GM18526 (cell line): ENCODE data around the gene TMUB1.

ENCODE experiments used
- POLR2A ChIP-seq: IDR thresholded peaks from 3 replicates; pipeline ENCODE4 v1.6.1; 2011; ENCODE audit not compliant: insufficient read length; ENCODE audit errors: extremely low read depth

TMUB1 gene

DNA sequence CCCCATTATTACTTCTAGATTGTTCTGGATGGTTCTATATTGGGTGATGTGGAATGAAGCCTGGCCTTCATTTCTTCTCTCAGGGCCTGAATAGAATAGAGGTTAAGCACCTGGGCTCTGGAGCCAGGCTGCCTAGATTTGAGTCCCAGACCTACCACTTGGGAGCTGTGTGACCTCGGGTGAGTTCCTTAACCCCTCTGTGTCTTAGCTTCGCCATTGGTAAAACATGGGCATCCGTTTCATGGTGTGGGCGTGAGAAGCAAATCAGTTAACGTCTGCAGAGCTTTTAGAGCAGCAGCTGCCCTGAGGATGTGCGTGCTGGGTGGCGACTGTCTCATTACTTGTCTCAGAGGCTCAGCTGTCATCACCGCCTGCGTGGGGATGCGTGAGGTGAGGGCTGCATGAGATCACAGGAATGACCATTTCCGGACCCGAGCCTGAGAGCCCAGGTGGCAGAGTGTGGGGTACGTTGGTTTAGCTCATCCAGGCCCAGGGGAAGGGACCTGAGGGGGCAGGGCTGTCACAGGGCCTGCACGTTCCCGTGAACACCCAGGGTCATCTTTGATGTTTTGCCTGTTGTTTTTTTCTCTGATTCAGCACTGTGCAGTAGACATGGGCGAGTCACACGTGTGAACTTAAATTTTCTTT is 12.7 kb upstream of the TMUB1 start:
- no peak for TF ChIP-seq POLR2A

- no peak for TF ChIP-seq POLR2A
Observed at GRCh38 chr7:151095123-151095797, 12.0 kb upstream of the TMUB1 start.

DNA sequence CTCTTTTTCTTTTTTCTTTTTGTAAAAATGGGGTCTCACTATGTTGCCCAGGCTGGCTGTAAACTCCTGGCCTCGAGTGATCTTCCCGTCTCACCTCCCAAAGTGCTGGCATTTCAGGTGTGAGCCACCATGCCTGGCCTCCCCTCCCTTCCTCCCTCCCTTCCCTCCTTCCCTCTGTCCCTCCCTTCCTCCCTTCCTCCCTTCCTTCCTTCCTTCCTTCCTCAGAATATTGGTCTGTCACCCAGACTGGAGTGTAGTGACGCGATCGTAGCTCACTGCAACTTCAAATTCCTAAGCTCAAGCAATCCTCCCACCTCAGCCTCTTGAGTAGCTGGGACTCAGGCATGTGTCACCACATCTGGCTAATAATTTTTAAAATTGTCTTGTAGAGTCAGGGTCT is 11.4 kb upstream of the TMUB1 start:
- TF ChIP-seq POLR2A = no peak

DNA sequence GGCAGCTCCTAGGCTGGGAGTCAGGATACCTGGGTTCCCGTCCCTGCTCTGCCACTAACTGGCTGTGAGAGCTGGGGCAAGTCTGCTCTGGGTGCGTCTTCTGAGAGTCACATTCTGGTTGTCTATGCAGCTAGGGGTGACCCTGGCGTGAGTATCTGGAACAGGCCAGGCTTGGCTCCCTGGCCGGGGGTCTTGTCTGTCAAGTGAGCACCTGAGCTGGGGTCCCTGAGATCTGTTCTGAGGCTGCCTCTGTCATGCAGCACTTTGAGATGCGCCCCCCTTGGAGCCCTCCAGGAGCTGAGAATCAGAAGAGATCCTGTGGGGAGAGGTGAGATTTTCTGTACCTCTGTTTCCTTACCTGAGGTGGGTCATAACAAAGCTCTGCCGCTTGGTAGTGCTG is 10.5 kb upstream of the TMUB1 start:
- TF ChIP-seq POLR2A = no peak

DNA sequence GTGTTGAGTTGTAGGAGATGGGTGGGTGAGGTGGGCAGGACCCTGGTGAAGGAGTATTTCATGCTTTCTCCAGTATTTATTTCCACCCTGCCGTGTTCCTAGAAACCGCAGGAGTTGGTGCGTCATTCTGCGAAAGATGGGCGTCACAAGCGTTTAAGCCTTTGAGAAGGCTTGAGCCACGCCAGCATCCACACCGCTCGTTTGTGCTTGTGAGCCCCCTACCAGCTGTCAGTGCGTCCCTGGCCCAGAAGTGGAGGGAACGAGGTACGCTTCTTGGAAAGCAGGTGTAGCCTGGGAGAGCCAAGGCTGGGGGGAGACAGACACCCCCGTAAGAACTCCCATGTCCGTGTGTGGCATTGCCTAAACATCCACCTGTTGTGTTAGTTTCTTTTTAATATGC is 8.7 kb upstream of the TMUB1 start:
- TF ChIP-seq POLR2A = no peak

DNA sequence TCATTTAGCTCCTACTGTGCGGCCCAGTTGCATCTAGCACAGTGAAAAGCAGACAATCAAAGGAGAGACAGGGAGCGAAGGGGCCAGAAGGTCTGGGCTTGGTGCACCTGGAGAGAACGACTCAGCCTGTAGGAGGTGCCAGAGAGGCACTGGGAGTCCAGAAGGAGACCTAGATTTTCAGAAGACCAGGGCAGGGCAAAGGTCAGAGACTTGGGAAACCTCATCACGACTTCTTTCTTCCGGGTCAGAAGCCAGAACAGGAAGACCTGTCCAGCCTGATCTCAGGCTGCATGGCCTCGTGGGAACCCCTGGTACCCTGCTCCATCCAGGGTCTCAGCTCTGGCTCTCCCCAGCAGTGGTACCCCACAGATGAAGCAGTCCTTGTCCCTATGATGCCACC is 8.1 kb upstream of the TMUB1 start:
- TF ChIP-seq POLR2A = no peak

DNA sequence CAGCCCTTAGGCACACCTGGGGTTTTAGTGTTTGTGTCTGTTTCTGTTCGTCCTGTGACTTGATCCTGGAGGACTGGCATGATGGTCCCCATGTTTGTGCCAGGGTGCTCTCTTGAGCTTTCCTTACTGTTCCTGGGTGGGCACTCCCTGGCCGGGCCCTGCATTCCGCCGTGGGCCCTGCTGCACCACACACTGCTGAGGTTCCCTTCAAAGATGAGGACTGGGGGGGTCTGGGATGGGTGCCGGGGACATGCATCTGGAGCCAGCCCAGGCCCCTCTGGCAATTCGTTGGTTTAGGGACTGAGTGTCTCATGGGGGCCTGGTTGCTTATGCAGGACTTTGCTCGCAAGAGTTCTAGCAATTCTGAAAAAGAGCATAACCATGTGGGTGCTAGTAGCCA is 7.7 kb upstream of the TMUB1 start:
- TF ChIP-seq POLR2A = no peak

GRCh38 chr7:151089893-151090730 is 6.8 kb upstream of the TMUB1 start:
- no peak for TF ChIP-seq POLR2A

DNA sequence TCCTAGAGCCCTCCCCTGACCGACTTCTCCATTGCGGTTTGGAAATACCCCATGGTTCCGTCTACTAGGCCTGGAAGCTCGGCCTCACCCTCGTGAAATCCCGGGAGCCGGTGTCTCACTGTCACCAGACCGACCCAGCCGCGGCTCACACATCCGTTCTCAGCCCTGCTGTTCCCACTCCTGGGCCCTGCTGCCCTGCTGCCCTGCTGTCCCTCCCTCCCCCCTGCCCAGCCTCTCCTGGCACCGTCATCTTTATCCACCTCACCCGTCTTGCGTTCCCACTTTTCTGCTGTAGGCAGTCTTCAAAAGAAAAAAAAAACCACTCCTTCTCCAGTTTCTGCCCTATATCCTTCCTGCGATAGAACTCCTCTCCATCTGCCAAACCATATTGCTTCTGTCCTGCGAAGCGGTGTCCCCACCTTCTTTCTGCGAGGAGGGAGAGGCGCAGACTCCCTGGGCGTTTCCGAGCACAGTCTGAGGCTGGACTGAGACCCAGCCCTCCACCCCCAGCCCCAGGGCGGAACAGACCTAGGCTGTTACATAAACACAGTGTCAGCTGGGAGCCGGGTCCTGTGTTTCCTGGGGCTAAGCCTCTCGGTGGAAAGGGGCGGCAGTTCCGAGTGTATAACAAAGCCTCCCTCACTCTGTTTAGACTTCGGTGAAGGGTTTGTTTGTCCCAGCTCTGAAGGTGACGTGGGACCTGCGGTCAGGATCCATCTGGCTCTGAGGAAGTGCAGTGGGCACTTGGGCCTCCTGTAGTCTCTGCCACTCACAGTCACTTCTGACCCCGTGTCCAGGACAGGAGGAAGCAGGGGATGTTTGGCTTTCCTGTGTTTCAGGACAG is 5.8 kb upstream of the TMUB1 start:
- no peak for TF ChIP-seq POLR2A

- TF ChIP-seq POLR2A = no peak
Observed at GRCh38 chr7:151088019-151088855, 4.9 kb upstream of the TMUB1 start.

DNA sequence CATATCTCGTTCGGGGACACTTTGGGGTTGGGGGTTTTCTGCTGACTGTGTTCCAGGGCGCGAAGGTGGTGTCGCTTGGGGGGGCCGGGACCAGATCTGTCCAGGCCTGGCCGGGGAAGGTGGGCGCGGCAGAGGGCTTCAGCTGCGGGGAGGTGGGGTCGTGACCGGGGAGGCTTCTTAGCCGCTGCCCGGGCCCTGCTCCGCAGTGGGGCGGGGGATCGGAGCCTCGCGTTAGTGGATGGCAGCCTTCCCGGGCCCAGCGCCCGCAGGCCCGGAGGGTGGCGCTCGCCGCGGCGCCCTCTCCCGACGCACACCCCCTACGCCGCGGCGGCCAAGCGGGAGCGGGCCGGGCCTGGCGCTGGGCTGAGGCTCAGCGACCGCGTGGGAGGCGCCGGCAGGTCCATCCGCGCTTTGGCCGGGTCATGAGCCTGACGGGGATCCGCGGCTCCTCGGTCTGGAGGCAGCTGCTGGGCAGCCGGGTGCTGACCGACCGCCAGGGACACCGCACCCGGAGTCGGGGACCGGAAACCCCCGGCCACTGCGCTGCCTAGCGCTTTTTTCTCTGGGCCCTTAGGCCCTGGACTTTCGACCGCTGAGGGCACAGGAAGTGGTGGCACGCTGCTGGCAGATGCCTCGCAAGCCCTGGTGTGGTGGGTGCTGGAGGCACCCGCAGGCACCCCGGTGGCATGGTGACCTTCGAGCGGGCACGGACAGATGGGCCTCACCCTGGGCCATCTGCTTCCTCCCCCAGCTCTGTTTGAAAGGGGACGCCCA is 4.1 kb upstream of the TMUB1 start:
- peak; percentile 40 for TF ChIP-seq POLR2A

- no peak for TF ChIP-seq POLR2A
Observed at GRCh38 chr7:151086802-151087244, 3.5 kb upstream of the TMUB1 start.
